Kidney tubule cell (primary cell): ENCODE results near the gene TBC1D22A.

Source experiments
- DNase-seq: peaks from one replicate; pipeline ENCODE4 v3.0.0-alpha.2; 2018; ENCODE audit warnings: low spot score

The TBC1D22A gene

DNA sequence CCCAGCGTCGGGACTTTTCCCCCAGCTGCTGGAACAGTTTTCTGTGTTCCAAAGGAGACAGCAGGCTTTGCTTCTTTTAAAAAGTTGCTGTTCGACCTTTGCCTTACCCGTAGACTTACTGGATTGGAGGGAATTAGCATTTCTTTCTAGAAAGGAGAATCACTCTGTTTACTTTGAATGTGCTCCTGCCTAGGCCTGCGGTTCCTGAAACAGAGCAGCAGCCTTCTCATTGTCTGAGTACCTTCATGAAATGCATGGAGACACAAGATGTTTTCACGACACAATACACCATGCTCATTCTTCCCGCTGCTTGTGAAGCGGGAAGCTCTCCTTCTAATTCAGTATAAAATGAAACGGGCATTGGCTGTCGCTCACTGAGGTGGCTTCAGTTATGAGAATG lies 196.2 kb downstream of the TBC1D22A start:
- DNase-seq: no peak

DNA sequence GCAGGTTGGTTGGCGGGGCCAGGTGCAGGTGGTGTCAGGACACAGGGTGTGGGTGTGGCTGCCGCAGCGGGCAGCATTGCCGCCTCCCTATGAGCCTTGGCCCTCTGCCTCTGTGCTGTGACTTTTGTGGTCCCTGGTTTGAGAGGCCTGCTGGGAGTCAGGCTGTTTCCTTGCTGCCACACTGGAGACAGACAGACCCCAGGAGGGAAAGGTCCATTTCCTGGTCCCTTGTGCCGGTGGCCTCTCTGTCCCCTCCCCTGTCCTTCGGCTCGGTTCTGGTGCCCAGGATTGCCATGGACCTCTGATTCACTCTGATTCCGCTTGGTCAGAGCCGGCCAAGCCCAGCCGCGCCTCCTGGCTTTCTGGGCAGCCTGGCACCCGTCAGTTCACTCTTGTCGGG lies 196.9 kb downstream of the TBC1D22A start:
- no peak for DNase-seq

DNA sequence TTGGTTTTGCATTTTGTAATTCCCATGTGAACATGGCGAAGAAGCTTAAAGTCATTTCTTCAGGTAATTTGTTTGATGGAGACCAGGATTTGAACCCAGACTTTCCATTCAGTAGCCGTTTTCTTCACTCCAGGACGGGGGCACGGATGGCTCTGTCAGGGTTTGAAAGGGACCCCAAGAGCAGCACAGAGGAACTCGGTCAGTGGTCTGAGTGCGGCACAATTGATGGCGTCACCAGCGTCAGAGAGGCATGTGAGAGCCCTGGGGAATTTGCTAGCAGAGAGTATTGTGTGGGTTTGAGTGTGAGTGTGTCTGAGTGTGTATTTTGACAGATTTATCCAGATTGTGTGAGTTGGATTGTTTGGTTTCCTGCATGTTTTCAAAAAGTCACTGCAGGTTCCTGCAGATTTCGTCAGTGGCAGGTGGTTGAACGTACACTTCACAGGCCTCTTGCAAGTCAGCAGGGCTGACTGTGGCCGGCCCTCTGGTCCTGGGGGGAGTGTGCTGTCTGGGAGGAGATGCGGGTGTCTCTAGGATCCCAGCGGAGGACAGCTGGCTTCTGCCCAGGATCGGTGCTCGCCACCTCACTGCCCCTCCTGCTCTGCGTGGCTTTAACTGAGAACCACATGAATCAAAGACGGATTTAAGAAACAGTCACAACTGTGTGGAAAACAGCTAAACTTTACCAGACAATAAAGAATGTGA lies 199.3 kb downstream of the TBC1D22A start:
- DNase-seq: no peak

DNA sequence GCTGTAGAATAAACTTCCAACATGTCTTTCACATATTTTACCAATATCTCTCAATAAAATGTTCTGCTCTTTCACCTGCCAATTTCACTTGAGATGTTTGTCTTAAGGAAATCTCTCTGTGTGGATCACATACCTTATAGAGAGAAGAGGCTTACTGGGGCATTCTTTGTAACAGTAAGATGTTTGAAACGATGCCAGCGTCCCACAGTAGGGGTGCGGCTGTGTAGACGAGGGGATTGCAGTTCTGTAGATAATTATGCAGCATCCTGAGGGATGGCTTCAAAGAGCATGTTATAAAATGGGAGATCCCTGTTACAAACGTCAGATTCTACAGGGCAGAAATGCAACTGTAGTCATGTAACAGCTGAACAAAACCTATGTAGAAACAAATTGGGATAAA lies 200.0 kb downstream of the TBC1D22A start:
- no peak for DNase-seq

DNA sequence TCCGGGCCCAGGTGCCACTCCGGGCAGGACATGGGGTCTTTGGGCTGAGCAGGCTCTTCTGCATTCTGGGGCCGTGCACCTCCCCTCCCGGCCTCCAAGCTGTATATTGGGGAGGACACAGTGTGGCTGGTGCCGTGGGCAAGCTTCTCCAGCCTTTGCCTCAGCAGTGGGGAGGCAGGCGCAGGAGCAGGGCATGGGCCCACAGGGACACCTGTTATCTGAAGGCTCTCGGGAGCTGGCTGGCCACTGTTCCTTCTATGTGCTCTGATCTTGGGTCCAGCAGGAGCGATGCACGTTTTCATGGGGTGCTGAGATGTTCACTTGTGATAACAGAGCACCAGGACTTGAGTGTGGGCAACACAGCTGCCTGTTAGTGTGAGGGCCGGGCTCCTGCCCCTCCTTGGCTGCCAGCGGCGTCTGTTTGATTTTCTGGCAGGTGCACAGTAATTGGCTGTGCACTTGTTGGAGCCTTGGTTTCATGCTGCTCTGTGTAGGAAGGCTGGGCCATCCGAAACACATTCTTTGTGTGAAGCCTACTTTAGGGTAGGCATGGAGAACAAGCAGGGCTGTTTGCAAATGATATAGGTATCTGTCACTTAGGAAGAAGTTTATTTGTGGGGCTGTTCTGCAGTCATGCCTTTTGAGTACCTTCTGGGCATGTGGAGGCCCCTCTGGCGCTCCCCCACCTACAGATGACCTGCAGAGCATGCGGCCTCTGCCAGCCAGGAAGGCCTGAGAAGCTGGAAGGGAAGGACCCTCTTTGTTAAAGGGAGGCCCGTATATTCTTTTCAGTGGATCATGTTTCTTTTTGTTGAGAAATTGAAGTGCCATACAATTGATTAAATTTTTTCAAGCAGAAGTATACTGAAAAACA lies 201.5 kb downstream of the TBC1D22A start:
- DNase-seq: no peak

DNA sequence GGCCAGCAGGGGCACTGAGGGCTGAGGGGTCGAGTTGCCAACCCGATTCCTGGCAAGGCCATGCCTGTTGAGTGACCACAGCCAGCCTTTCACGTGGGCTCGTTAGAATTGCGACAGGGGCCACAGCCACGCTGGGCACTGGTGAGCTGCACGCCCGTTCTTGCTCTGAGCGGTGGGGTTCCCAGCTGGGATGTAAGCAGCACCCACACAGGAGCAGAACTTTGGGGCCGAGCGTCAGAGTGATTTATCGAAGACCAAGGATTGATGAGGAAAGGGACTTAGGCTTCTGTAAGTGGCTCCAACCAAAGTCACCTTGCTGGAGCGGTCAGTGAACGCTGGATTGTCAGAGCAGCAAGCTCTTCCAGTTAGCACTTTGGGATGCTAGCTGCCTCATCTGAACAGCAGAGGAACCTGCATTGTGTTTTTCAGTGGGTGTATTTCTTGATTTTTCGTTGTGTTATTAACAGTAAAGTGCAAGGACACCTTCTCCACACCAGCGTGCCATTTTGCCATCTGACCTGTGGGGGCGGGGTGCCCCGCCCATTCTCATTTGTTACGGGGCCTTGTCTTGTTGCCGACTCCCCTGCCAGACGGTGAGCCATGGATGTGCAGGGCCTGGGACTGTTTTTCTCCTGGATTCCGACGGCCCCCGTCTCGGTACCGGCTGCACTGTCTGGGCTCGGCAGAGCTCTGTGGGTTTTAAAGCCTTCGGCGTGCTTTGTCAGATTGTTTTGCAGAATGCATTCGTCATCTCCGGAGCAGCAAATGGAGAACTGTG lies 202.5 kb downstream of the TBC1D22A start:
- no peak for DNase-seq

DNA sequence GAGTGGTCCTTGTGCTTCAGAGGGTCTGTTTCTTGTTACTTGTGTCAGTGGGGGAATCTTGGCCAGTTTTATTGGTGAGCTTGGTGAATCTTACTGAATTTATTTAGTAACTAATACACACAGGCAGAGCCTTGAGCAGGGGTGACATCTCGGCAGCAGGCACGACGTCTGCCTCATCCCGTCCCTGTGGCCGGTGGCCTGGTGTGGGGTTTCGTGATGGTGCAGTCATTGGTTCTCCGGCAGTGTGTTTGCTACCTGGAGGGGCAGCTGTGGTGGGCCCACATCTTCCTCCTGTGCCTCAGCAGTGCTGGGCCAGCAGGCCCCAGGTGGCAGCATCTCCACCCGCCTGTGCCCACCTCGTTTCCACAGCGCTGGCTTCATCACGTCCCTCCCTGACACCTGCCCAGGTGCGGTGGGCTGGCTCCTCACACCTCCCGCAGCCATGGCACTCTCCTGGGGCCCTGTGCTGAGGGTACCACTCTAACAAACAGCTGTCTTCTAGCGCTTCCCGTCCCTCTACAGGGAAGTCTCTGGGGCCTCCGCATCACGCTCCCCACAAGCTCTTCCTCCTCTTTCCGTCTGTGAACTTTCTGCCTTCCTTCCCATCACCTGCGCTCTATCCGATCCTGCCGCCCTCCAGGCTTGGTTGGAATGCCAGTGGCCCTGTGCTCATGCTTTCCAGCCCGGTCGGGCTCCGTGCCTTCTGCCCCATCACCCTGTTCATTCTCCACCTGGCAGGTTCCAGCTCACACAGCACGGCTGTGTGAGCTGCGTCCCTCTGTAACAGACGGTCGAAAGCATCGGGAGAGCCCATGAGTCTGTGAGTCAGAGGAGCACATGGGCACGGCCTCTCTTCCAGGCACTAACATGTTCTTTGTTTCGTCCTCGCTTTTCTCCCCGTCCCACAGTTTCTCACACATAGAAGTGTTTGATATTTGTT lies 203.4 kb downstream of the TBC1D22A start:
- DNase-seq: no peak

DNA sequence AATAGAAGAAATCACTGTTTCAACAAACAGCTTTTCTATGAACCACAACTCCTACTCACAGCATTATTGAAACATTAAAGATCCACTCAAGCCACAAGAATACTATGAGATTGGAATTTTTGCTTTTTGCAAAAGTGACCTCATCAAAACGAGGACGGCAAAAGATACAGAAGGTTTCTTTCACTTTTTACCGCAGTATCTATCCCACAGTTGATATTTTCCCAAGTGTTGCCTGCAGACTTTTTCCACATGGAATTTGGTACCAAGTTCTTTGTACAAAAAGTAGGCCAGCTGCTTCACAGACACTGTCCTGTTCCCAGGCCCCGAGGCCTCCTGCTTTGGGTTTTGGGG lies 204.0 kb downstream of the TBC1D22A start:
- DNase-seq: no peak

DNA sequence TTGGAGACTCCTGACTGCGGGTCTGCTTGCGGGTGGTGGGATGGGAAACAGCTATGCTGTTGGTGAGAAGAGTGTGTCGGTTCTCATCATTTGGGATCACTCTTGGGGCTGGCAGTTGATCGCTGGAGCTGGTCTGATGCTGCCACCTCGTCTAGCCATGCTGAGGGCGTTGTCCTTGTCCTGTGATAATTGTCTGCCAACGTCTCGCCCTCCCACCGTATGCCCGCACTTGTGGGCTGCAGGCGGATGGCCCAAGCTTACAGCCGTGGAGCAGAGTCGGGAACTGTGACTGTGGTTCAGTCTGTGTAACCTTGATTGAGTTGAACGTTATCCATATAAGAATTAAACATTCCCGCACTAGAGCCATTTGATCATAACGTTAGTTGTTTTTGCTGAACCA lies 204.4 kb downstream of the TBC1D22A start:
- DNase-seq: no peak

DNA sequence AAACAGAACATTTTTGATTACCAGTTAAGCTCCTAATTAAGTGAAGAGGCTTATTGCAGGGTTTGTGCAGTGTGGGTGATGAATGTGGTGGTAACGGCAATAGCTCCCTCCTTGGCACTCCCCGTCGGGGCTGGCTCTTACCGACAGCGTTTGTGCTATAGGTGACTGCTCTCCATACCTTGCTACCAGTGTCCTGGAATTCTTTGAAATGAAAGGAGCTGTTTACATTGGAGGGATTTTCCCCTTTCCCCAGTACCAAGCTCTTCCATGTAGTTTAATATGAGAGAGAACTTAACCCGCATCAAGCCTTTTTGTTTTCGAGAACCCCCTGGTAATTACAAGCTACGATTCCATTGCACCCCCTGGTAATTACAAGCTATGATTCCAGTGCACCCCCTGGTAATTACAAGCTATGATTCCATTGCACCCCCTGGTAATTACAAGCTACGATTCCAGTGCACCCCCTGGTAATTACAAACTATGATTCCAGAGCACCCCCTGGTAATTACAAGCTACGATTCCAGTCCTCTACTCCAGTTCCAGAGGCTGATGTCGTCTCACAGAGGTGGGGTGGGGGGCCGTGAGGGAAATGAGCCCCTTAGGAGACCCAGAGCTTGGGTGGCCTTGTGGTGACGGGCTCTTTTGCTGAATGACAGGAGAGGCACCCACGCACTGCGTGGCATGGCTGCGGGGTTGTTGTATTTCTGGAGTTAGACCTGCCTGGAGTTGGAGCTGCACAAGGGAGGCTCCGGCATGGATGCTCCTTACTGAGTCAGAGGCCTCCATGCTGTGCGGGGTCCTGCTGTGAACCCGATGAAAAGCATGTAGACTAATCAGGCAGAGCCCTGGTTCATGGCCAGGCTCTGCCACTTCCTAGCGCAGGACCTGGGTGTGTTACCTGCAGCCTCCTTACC lies 205.3 kb downstream of the TBC1D22A start:
- DNase-seq: no peak

DNA sequence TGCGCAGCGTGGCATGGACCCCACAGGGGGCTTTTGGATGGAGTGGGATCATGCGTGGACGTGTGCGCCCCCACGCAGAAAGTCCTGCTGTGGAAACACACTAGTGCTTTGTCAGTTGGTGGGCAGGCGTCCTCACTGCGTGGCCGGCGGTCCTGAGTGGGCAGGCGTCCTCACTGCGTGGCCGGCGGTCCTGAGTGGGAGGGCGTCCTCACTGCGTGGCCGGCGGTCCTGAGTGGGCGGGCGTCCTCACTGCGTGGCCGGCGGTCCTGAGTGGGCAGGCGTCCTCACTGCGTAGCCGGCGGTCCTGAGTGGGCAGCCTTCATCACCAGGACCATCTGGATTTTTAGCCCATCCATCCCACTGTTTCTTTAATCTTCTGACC lies 205.9 kb downstream of the TBC1D22A start:
- no peak for DNase-seq

DNA sequence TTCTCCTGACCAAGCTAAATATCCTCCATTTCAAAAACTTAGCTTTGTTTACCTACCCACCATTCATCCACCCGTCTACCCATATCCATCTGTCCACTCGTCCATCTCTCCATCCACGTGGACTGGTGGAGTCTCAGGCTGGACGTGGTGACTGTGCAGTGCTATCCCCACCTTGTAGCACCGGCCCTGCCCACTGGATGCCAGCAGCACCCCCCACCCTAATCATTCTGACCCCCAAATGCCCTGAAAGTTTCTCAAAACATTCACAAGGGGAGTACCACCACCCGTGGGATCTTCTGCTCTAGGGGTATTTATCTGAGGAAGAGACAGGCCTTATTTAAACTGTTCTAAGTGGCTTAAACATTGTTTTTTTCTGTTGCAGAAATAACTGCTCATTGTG lies 206.4 kb downstream of the TBC1D22A start:
- no peak for DNase-seq

DNA sequence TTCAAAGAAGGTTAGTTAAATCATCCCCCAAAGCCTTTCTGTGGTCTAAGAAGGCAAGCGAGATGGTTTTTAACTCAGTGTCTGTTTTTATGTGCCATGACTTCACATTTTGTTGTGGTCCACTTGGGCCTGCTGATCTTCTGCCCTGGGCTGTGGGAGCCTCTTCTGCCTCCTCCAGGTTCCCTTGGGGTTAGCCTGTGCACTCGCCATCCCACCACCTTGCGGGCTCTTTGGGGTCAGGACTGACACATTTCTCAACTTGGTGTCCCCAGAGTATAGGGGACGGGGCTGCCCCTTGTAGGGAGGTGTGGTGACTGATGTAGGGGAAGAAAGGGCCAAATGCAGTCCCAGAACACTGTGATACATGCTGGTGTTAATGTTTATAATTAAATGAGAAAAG lies 207.0 kb downstream of the TBC1D22A start:
- DNase-seq: no peak

DNA sequence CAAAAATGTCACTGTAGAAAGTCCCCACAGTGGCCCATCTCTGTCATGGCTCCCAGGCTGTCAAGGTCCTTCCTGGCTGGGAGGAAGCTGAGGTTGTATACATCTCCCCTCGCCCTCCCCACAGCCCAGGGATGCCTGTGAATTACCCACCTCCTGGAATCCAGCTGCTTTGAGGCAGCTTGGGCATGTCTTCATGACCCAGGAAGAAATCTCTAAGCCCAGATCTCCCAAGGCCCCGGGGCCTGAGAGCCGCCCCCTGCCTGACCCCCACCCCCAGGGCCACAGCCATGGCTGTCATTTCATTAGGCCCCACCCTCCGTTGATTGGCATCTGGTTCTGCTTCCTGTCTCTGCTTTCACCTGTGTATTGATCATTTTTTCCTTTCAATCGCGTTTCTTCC lies 207.5 kb downstream of the TBC1D22A start:
- DNase-seq: no peak

DNA sequence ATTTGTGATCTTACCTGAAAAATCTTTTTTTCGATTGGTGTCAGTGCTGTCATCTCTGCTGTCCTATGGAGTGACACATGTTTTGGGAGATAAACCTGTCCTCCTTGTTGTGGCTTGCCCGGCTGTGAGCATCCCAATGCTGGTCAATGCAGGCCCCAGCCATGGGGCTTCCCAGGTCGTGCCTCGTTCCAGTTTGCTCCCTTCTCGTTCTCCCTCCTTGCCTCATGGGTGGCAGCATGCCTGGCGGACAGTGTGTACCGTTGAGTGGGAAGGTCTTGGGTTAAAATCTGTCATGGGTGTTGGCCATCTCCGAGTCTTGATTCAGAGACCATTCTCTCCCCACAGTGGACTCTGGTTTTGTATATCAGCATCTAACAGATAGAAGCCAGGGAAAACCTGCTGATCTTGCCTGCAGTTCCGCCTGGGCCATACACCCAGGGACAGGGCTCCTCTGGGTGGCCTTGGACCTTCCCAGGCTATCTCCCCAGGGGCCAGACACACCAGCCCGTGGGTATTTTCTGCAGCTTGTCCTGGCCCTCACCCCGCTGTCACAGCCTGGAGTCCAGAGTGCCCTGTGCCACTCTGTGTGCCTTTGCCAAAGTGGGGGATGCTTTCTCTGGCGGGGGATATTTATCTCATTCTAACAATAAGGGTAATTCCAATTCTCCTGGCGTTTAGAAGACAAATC lies 208.1 kb downstream of the TBC1D22A start:
- DNase-seq: no peak

DNA sequence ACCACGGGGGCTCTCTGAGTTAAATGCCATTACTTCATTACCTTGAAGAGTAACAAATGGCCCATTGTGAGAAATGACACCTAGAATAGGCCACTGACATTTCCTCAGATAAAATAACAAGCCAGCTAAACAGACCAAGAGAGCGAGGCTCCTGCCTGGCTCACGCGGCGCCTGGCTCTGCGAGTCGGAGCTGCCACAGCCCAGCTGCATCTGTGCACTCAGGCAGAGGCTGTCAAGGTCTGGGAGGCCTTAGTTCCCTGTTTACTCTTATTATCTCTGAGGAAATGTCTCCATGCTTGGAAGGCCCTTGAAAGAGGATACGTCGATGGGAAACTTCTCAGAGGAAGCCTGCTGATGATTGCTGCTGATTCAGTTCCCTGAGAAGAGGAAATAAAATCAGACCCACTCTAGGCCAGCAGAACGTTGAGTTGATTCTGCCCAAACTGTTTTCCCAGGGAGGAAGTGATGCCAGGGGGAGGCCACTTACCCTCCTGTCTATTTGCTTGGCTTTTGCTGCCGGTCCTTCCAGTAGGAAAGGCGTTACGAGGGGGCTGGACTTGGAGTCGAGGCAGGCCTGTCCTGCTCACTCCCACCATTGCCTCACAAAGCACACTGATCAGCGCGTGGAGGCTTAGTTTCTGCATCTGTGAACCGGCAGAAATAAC lies 208.8 kb downstream of the TBC1D22A start:
- peak; percentile 56 for DNase-seq

DNA sequence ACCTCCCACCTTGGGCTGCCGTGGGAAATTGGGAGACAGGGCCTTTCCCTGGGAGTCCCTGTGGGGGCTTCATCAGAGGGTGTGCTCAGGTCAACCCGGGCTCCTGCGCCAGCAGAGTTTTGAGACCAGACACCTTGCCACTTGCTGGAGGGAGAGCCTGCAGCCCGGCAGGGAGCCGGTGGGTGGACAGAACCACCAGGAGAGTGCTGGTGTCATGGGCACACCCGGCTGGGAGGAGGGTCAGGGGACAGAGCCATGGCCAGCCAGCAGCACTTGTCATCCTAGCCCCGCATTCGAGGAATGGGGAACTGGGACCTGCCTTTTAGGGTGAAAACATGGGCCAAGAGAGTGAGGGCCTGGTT lies 209.3 kb downstream of the TBC1D22A start:
- DNase-seq: no peak

DNA sequence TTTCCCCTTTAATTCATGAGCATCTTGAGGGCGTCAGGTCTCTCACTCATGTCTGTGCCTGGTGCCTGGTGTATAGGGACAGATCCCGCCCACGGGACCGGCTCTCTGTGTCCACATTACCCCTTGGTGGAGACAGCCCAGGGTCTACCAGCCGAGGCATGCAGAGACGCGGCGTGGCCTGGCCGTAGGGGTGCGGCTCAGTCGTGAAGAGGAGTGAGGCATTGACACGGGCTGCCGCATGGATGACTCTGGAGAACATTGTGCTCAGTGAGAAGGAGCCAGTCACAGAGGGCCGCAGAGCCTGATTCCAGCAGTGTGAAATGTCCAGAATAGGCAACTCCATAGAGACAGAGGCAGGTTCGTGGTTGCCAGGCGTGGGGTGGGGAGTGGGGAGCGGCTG lies 209.8 kb downstream of the TBC1D22A start:
- no peak for DNase-seq
